Caco-2 (cell line): ENCODE measurements around the gene SORCS2. TPM values are rescaled to one million over a fixed set of nuclear protein-coding genes. Genes with fewer than 3 reads are reported as not detected.

Experiments used
- BruUV-seq: library from RNA; stranded (reverse); fragments of 400-500 nt; replicated peaks from 2 replicates; lab custom pipeline; 2021; lab: Mats Ljungman, UMichigan
- CTCF ChIA-PET: fragments of 300-600 bp; sonication (Branson Sonifier 250); formaldehyde crosslinking; loops from one replicate; lab custom pipeline; 2022; ENCODE audit warnings: antibody characterized with exemption; lab: Charles Lee
- POLR2A ChIA-PET: fragments of 300-600 bp; sonication (Branson Sonifier 250); formaldehyde crosslinking; loops from one replicate; lab custom pipeline; 2022; ENCODE audit warnings: antibody characterized with exemption; lab: Charles Lee
- DNase-seq, 2 experiments: peaks; one replicate each; pipeline versions ENCODE4 v3.0.0 to v3.0.0-alpha.2; 2020 to 2022
- H3K27me3 ChIP-seq: replicated peaks from 2 replicates; pipeline ENCODE4 v1.6.0; 2011; ENCODE audit warnings: low read length; ENCODE audit not compliant: control insufficient read depth, insufficient read depth
- H3K36me3 ChIP-seq: 2 replicates; pipeline ENCODE4 v1.5.1; 2011; ENCODE audit warnings: low read length; ENCODE audit not compliant: control insufficient read depth, insufficient read depth
- H3K4me1 ChIP-seq: fragments of 250-450 bp; sonication (Bioruptor Pico); 2 replicates; pipeline ENCODE4 v1.5.1; 2020; ENCODE audit warnings: mild to moderate bottlenecking
- H3K4me3 ChIP-seq: 2 replicates; pipeline ENCODE4 v1.5.1; 2011; ENCODE audit warnings: low read depth, mild to moderate bottlenecking, control low read depth, low read length
- H3K9me3 ChIP-seq: fragments of 250-450 bp; sonication (Bioruptor Pico); 2 replicates; pipeline ENCODE4 v1.5.1; 2020; ENCODE audit warnings: mild to moderate bottlenecking, moderate library complexity
- H3K27ac Mint-ChIP-seq: one replicate; pipeline ENCODE4 v1.8.0; 2022; ENCODE audit warnings: mixed read lengths; ENCODE audit not compliant: unreplicated experiment
- H3K27me3 Mint-ChIP-seq: one replicate; pipeline ENCODE4 v1.8.0; 2022; ENCODE audit warnings: mixed read lengths; ENCODE audit not compliant: insufficient read depth, unreplicated experiment
- H3K36me3 Mint-ChIP-seq: one replicate; pipeline ENCODE4 v1.8.0; 2022; ENCODE audit warnings: mild to moderate bottlenecking, mixed read lengths; ENCODE audit not compliant: insufficient read depth, unreplicated experiment
- H3K4me1 Mint-ChIP-seq: one replicate; pipeline ENCODE4 v1.8.0; 2022; ENCODE audit warnings: low read depth, mixed read lengths; ENCODE audit not compliant: unreplicated experiment
- H3K4me3 Mint-ChIP-seq: one replicate; pipeline ENCODE4 v1.8.0; 2022; ENCODE audit warnings: mild to moderate bottlenecking, moderate library complexity, mixed read lengths; ENCODE audit not compliant: unreplicated experiment
- H3K9me3 Mint-ChIP-seq: one replicate; pipeline ENCODE4 v1.8.0; 2022; ENCODE audit warnings: mixed read lengths; ENCODE audit not compliant: unreplicated experiment
- intact Hi-C: fragments of 100-400 bp; cut with micrococcal nuclease; formaldehyde crosslinking; loops from one replicate; pipeline ENCODE4 v1.10.0; 2022; ENCODE audit not compliant: unreplicated experiment
- total RNA-seq: library from RNA; stranded (reverse); gene quantifications from 2 replicates; pipeline ENCODE4 v1.2.3, GENCODE V29; 2022
- TF ChIP-seq, protein P1 (sequence below), 2 experiments: fragments of 200-600 bp in 1 of 2; IDR thresholded peaks; 1 replicate in 1 of 2; 2 replicates in 1 of 2; pipeline versions ENCODE4 v1.5.1 to v1.8.0; 2011 to 2022; ENCODE audit warnings: antibody characterized with exemption in 1 of 2, control low read depth in 1 of 2, inconsistent platforms in 1 of 2, low read depth in 1 of 2, low read length in 1 of 2, mild to moderate bottlenecking in 1 of 2, moderate library complexity in 1 of 2; ENCODE audit not compliant: insufficient read depth in 1 of 2, severe bottlenecking in 1 of 2, unreplicated experiment in 1 of 2

SORCS2 gene
- total RNA-seq, 1 experiment from 2014 or later: 1.6 TPM

DNA sequence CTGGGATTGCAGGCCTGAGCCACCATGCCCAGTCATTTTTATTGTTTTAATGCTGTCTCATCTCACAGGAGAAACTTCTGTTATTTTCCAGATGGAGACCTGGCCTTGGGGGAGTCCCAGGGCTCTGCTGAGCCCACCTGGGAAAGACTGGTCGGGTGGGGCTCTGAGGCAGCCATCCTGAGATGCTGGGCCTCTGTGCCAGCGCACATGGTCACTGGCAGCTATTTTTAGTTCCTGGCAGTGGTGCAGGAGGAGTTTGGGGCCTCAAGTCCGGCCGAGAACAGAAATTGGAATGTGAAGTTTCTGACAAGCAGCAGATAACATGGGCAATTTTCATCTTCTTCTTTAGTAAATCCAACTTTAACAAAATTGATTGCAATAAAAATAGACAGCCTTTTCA is 44.5 kb downstream of the SORCS2 start:
- no peak overlapping the region for H3K4me3 Mint-ChIP-seq
- Histone ChIP-seq H3K4me1 (no peaks in the 10 kb centered on the region), H3K9me3 (no peaks in the 10 kb centered on the region), H3K27me3 (no peaks in the 10 kb centered on the region), H3K36me3 (no peaks in the 10 kb centered on the region), H3K4me3 (no peak overlapping the region)
- no peaks in the 10 kb centered on the region for H3K36me3 Mint-ChIP-seq
- DNase-seq: no peak
- POLR2A ChIA-PET: no interaction called here
- no TSS peak for BruUV-seq
- intact Hi-C loops: no loop called here
- no peaks in the 10 kb centered on the region for H3K27me3 Mint-ChIP-seq
- no peaks in the 10 kb centered on the region for H3K4me1 Mint-ChIP-seq
- H3K27ac Mint-ChIP-seq: no peak overlapping the region
- CTCF ChIA-PET: no interaction called here
- H3K9me3 Mint-ChIP-seq: no peaks in the 10 kb centered on the region
- TF ChIP-seq, protein P1, sequence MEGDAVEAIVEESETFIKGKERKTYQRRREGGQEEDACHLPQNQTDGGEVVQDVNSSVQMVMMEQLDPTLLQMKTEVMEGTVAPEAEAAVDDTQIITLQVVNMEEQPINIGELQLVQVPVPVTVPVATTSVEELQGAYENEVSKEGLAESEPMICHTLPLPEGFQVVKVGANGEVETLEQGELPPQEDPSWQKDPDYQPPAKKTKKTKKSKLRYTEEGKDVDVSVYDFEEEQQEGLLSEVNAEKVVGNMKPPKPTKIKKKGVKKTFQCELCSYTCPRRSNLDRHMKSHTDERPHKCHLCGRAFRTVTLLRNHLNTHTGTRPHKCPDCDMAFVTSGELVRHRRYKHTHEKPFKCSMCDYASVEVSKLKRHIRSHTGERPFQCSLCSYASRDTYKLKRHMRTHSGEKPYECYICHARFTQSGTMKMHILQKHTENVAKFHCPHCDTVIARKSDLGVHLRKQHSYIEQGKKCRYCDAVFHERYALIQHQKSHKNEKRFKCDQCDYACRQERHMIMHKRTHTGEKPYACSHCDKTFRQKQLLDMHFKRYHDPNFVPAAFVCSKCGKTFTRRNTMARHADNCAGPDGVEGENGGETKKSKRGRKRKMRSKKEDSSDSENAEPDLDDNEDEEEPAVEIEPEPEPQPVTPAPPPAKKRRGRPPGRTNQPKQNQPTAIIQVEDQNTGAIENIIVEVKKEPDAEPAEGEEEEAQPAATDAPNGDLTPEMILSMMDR (IDR thresholded peaks at IDR 0.05; ENCODE audit: insufficient read depth in 1 of 2, low read depth in 1 of 2, low read length in 1 of 2, severe bottlenecking in 1 of 2, unreplicated experiment in 1 of 2): no peak

DNA sequence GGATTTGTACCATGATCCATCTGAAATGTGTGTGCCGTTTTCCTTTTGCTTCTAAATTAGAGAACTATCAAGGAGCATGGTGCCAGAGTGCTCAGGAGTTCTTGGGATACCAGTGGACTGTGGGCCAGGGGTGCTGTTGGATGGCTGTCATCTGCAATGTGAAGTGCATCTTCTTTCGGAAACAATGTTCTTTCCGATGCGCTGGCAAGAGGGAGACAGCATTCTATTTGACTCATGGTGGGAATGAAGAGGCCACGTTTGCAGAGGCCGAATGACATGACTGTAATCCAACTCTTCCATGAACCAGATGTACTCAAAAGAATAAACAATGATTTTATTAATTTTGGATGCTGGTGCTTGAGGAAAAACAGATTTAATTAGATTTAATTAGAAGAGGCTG is 45.5 kb downstream of the SORCS2 start:
- Histone ChIP-seq H3K36me3 (no peaks in the 10 kb centered on the region), H3K27me3 (no peaks in the 10 kb centered on the region), H3K9me3 (no peaks in the 10 kb centered on the region), H3K4me3 (no peak overlapping the region), H3K4me1 (no peaks in the 10 kb centered on the region)
- TF ChIP-seq, protein P1 (IDR thresholded peaks at IDR 0.05; ENCODE audit: insufficient read depth in 1 of 2, low read depth in 1 of 2, low read length in 1 of 2, severe bottlenecking in 1 of 2, unreplicated experiment in 1 of 2): no peak
- intact Hi-C loops: no loop called here
- Mint-ChIP-seq H3K9me3 (no peaks in the 10 kb centered on the region), H3K4me1 (no peaks in the 10 kb centered on the region), H3K36me3 (no peaks in the 10 kb centered on the region), H3K27me3 (no peaks in the 10 kb centered on the region), H3K4me3 (no peak overlapping the region), H3K27ac (no peak overlapping the region)
- POLR2A ChIA-PET: interaction anchor here (0.6 kb wide), 1 partner anchor 29 kb away, joined by 3 read pairs; no protein-coding TSS in a partner anchor
- no peak for DNase-seq
- no TSS peak for BruUV-seq
- CTCF ChIA-PET: interaction anchor here (0.8 to 1.3 kb wide), 2 partner anchors 62 to 98 kb away, joined by 3 to 4 read pairs; no protein-coding TSS in a partner anchor

DNA sequence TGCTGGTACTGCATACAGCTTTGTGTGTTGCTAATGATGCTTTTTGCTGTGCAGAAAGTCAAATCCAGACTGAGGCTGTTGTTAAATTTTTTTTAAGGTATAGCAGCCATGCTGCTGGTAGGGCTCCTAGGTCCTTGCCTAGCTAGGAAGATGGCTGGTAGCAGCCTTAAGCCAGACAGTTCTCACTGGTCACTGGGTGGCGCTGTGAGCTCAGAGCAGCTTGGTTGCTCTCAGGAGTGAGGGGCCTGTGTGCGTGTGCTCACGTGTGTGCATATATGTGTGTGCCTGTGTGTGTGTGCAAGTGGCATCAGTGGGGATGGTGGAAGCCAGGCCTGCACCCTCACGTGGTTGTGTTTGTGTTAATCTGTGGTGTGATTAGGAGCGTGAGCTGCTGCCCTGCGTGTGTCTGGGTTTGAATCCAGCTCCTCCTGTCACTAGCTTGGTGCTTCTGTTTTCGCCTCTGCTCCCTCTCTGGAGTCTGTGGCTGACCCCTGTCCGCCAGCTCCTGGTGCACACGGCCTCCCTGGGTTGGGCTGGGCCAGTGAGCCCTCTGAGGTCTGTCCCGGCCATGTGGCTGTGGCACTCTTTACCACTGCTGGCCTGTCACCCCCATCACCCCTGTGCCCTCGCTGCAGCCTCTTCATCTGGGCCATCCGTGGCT is 46.1 kb downstream of the SORCS2 start:
- no peak for DNase-seq
- H3K4me3 ChIP-seq: no peak overlapping the region
- H3K36me3 ChIP-seq: no peaks in the 10 kb centered on the region
- intact Hi-C loops: no loop called here
- Mint-ChIP-seq H3K36me3 (no peaks in the 10 kb centered on the region), H3K4me3 (no peak overlapping the region), H3K27me3 (no peaks in the 10 kb centered on the region), H3K27ac (no peak overlapping the region), H3K4me1 (no peaks in the 10 kb centered on the region), H3K9me3 (no peaks in the 10 kb centered on the region)
- H3K27me3 ChIP-seq: no peaks in the 10 kb centered on the region
- BruUV-seq: no TSS peak
- TF ChIP-seq, protein P1 (IDR thresholded peaks at IDR 0.05; ENCODE audit: insufficient read depth in 1 of 2, low read depth in 1 of 2, low read length in 1 of 2, severe bottlenecking in 1 of 2, unreplicated experiment in 1 of 2): peak in 1 of 2 experiments; percentile 17
- no peaks in the 10 kb centered on the region for H3K4me1 ChIP-seq
- POLR2A ChIA-PET: no interaction called here
- no peaks in the 10 kb centered on the region for H3K9me3 ChIP-seq
- CTCF ChIA-PET: interaction anchor here (1.3 kb wide), 1 partner anchor 97 kb away, joined by 3 read pairs; no protein-coding TSS in a partner anchor
